SU-DHL-6 (cell line): ENCODE results near the gene LRPAP1.

Source experiments
- H2AFZ ChIP-seq: fragments of 200-600 bp; sonication (generic); 2 replicates; pipeline ENCODE4 v1.6.1; 2014; ENCODE audit warnings: low read depth, mild to moderate bottlenecking, moderate library complexity, mixed read lengths, antibody characterized with exemption, low read length; ENCODE audit not compliant: severe bottlenecking
- H3F3A ChIP-seq: fragments of 200-600 bp; shearing (Covaris generic); 2 replicates; pipeline ENCODE4 v1.6.0; 2016; ENCODE audit warnings: antibody characterized with exemption, mild to moderate bottlenecking; ENCODE audit not compliant: insufficient read depth
- H3K27ac ChIP-seq: fragments of 200-600 bp; sonication (generic); 2 replicates; pipeline ENCODE4 v1.5.1; 2016; ENCODE audit warnings: low read depth, mild to moderate bottlenecking, low read length, moderate library complexity, mixed read lengths
- H3K27me3 ChIP-seq: fragments of 200-600 bp; sonication (generic), shearing (Covaris generic); 2 replicates; pipeline ENCODE4 v1.6.0; 2014; ENCODE audit warnings: mild to moderate bottlenecking, low read length
- H3K36me3 ChIP-seq: fragments of 200-600 bp; sonication (generic); 2 replicates; pipeline ENCODE4 v1.6.1; 2014; ENCODE audit warnings: mild to moderate bottlenecking, low read length, mixed read lengths
- H3K4me2 ChIP-seq: fragments of 300-600, 200-600 bp; shearing (Covaris generic), sonication (generic); 2 replicates; pipeline ENCODE4 v1.6.0; 2014; ENCODE audit warnings: low read length, low read depth, mild to moderate bottlenecking; ENCODE audit not compliant: poor library complexity, severe bottlenecking
- H3K4me3 ChIP-seq: fragments of 200-600 bp; sonication (generic); 2 replicates; pipeline ENCODE4 v1.5.1; 2014; ENCODE audit warnings: antibody characterized with exemption, low read length, mild to moderate bottlenecking, mixed read lengths; ENCODE audit not compliant: insufficient read depth, poor library complexity, severe bottlenecking
- H3K79me2 ChIP-seq: fragments of 200-600 bp; sonication (generic); 2 replicates; pipeline ENCODE4 v1.6.1; 2014; ENCODE audit warnings: mild to moderate bottlenecking, low read length, moderate library complexity; ENCODE audit not compliant: insufficient read depth
- H3K9ac ChIP-seq: fragments of 200-600 bp; sonication (generic); 2 replicates; pipeline ENCODE4 v1.7.0; 2014; ENCODE audit warnings: mild to moderate bottlenecking, low read length
- H3K9me2 ChIP-seq: fragments of 200-600 bp; sonication (generic); replicated peaks from 2 replicates; pipeline ENCODE4 v1.6.1; 2014; ENCODE audit warnings: low read length; ENCODE audit not compliant: insufficient read depth
- H3K9me3 ChIP-seq: fragments of 200-600 bp; sonication (generic); 2 replicates; pipeline ENCODE4 v1.6.1; 2014; ENCODE audit warnings: low read length, mixed read lengths; ENCODE audit not compliant: insufficient read depth
- H4K20me1 ChIP-seq: fragments of 200-600 bp; sonication (generic); 2 replicates; pipeline ENCODE4 v1.6.1; 2014; ENCODE audit warnings: low read depth, mild to moderate bottlenecking, antibody characterized with exemption, low read length, moderate library complexity, mixed read lengths
- EZH2phosphoT487 ChIP-seq: fragments of 200-600 bp; sonication (generic), shearing (Covaris generic); conservative IDR thresholded peaks from 2 replicates; pipeline ENCODE4 v1.6.1; 2018; ENCODE audit warnings: mild to moderate bottlenecking, antibody characterized with exemption, low read length, moderate library complexity, mixed read lengths
- TF ChIP-seq, protein P1 (sequence below): fragments of 200-600 bp; sonication (generic); IDR thresholded peaks from one replicate; pipeline ENCODE4 v1.5.1; 2017; ENCODE audit warnings: antibody characterized with exemption, mild to moderate bottlenecking, low read length, moderate library complexity; ENCODE audit not compliant: insufficient read depth, poor library complexity, severe bottlenecking

The LRPAP1 gene

DNA sequence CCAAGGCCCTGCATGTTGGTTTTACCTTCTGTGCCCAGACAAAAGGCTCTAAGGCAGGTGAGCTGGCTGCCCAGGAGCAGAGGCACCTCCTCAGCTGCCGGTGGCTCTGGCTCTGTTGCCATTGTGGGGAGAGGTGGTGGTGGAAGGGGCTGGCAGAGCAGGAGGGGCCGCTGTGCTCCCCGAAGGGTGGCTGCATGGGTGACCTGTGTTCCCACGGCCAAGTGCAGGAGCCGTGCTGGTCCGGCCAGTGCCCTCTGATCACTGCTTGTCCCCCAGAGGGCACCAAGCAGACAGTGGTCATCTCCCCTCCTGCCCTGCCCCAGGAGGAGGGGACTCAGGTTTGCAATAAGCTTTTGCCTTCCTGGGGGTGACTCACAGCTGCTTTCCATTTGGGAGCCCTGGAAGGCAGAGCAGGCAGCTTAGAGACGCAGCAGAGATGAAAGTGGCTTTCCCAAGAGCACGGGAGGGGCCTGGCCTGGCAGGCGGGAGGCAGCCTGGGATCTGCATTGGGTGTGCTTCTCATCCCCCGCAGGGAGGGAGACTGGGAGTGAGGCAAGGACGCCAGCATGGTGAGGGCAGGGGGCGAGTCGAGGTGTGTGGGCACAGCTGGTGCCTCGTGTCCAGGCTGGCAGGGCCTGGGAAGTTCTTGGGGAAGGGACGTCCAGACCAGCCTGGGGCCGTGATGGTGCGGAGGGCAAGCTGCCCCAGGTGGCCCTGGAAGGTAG lies 40.4 kb downstream of the LRPAP1 start:
- Histone ChIP-seq H3K27me3 (no peaks in the 10 kb centered on the region), H3K4me2 (no peak overlapping the region), H3K36me3 (no peaks in the 10 kb centered on the region), H3K27ac (no peak overlapping the region), H2AFZ (no peak overlapping the region), H4K20me1 (no peaks in the 10 kb centered on the region), H3K4me3 (no peak overlapping the region), H3K79me2 (no peaks in the 10 kb centered on the region), H3K9ac (no peak overlapping the region), H3K9me3 (no peaks in the 10 kb centered on the region), H3F3A (no peaks in the 10 kb centered on the region), H3K9me2 (no peaks in the 10 kb centered on the region)
- no peak for TF ChIP-seq EZH2phosphoT487

DNA sequence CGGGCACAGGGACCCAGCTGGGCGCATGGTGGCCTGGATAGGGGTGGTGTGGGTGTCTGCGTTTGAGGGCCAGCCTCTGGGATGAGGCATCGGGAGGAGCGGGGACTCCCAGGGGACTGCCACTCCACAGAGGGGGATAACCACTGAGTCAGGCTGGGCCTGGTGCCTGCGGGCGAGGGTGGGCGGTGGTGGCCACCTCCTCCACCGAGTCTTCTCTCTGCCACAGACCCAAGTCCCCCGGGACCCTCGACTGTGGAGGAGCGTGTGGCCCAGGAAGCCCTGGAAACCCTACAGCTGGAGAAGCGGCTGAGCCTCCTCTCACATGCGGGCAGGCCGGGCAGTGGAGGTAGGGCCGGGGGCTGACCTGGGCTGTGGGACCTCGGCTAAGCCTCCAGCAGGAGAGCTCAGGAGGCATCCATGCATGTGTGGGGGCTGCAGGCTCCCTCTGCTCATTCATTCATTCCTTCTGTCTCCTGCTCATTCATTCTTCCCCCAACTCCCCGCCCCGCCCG lies 42.7 kb downstream of the LRPAP1 start:
- no peak overlapping the region for H2AFZ ChIP-seq
- H3F3A ChIP-seq: no peaks in the 10 kb centered on the region
- H3K9me3 ChIP-seq: no peaks in the 10 kb centered on the region
- no peak overlapping the region for H3K4me2 ChIP-seq
- H3K27ac ChIP-seq: no peak overlapping the region
- H3K4me3 ChIP-seq: no peak overlapping the region
- H3K27me3 ChIP-seq: no peaks in the 10 kb centered on the region
- H3K79me2 ChIP-seq: no peaks in the 10 kb centered on the region
- TF ChIP-seq, protein P1, sequence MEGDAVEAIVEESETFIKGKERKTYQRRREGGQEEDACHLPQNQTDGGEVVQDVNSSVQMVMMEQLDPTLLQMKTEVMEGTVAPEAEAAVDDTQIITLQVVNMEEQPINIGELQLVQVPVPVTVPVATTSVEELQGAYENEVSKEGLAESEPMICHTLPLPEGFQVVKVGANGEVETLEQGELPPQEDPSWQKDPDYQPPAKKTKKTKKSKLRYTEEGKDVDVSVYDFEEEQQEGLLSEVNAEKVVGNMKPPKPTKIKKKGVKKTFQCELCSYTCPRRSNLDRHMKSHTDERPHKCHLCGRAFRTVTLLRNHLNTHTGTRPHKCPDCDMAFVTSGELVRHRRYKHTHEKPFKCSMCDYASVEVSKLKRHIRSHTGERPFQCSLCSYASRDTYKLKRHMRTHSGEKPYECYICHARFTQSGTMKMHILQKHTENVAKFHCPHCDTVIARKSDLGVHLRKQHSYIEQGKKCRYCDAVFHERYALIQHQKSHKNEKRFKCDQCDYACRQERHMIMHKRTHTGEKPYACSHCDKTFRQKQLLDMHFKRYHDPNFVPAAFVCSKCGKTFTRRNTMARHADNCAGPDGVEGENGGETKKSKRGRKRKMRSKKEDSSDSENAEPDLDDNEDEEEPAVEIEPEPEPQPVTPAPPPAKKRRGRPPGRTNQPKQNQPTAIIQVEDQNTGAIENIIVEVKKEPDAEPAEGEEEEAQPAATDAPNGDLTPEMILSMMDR: no peak
- TF ChIP-seq EZH2phosphoT487: no peak
- no peaks in the 10 kb centered on the region for H3K36me3 ChIP-seq
- H3K9me2 ChIP-seq: no peaks in the 10 kb centered on the region
- H4K20me1 ChIP-seq: no peaks in the 10 kb centered on the region
- no peak overlapping the region for H3K9ac ChIP-seq

DNA sequence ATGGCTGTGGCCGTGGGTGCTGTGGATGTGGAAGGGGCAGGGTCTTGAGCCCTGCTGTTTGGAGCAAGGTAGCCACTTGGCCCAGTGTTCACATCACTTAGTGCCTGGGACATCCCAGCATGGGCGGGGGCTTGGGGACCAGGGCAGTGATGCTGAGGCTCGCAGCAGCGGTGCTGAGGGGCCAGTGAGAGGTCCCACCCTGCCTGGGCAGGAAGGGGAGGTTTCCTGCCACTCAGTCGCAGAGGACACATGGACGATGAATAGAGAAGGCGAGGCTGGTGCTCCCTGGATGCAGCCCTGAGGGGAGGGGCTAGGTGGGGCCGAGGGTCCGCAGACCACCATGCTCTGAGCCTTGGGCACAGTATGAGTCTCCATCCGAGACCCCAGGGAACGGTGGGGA lies 43.4 kb downstream of the LRPAP1 start:
- Histone ChIP-seq H3K9me3 (no peaks in the 10 kb centered on the region), H3K27me3 (no peaks in the 10 kb centered on the region), H3K9ac (no peak overlapping the region)

DNA sequence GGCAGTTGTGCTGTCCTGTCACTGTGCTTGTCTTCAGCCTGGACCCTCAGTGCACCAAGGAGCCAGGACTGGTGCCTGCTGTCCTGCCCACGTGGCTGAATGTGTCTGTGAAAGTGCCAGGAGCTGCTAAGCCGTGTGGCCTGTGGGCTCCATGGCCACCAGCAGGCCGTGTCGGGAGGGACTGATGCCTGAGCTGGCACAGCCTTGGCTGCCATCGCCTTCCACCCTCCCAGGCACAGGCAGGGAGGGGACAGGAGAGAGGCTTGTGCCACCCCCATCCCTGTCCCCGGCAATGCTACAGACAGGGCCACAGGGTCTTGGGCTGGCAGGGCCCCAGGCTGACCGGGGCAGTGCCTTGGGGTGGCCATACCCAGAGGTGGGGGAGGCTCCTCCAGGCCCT lies 44.4 kb downstream of the LRPAP1 start:
- Histone ChIP-seq H3K36me3 (no peaks in the 10 kb centered on the region), H3F3A (no peaks in the 10 kb centered on the region), H3K79me2 (no peaks in the 10 kb centered on the region), H3K27ac (no peak overlapping the region), H3K9ac (no peak overlapping the region), H3K9me3 (no peaks in the 10 kb centered on the region), H2AFZ (no peak overlapping the region), H3K9me2 (no peaks in the 10 kb centered on the region), H3K4me2 (no peak overlapping the region), H3K4me3 (no peak overlapping the region), H3K27me3 (no peaks in the 10 kb centered on the region), H4K20me1 (no peaks in the 10 kb centered on the region)
- TF ChIP-seq, protein P1: no peak
- no peak for TF ChIP-seq EZH2phosphoT487

More for the DNA sequence above, 43.4 kb downstream of the LRPAP1 start:
- H3K79me2 ChIP-seq: no peaks in the 10 kb centered on the region
- no peaks in the 10 kb centered on the region for H3K9me2 ChIP-seq
- H3K4me3 ChIP-seq: no peak overlapping the region
- no peak overlapping the region for H3K27ac ChIP-seq
- H3K36me3 ChIP-seq: no peaks in the 10 kb centered on the region
- H4K20me1 ChIP-seq: no peaks in the 10 kb centered on the region
- no peak for TF ChIP-seq EZH2phosphoT487
- TF ChIP-seq, protein P1: no peak
- no peak overlapping the region for H2AFZ ChIP-seq
- no peak overlapping the region for H3K4me2 ChIP-seq
- no peaks in the 10 kb centered on the region for H3F3A ChIP-seq
